SJSA1 (cell line): ENCODE results near the gene LRRC14B. TPM values are rescaled to one million over a fixed set of nuclear protein-coding genes. Genes with fewer than 3 reads are reported as not detected.

Experiments
- DNase-seq, 2 experiments: peaks; one replicate each; pipeline ENCODE4 v3.0.0-alpha.2; 2015 to 2020; ENCODE audit warnings: low spot score in 2 of 2, low read depth in 1 of 2
- H3K27ac ChIP-seq: fragments of 250-450 bp; sonication (Bioruptor Pico); 2 replicates; pipeline ENCODE4 v1.5.1; 2020; ENCODE audit warnings: mild to moderate bottlenecking, moderate library complexity
- H3K27me3 ChIP-seq: fragments of 250-450 bp; sonication (Bioruptor Pico); replicated peaks from 2 replicates; pipeline ENCODE4 v1.5.1; 2020; ENCODE audit warnings: mild to moderate bottlenecking, moderate library complexity
- H3K36me3 ChIP-seq: fragments of 250-450 bp; sonication (Bioruptor Pico); 2 replicates; pipeline ENCODE4 v1.5.1; 2020; ENCODE audit warnings: mild to moderate bottlenecking
- H3K4me1 ChIP-seq: fragments of 250-450 bp; sonication (Bioruptor Pico); replicated peaks from 2 replicates; pipeline ENCODE4 v1.6.1; 2021; ENCODE audit warnings: mild to moderate bottlenecking
- H3K4me3 ChIP-seq: fragments of 250-450 bp; sonication (Bioruptor Pico); 2 replicates; pipeline ENCODE4 v1.5.1; 2020; ENCODE audit warnings: mild to moderate bottlenecking
- H3K9me3 ChIP-seq: fragments of 250-450 bp; sonication (Bioruptor Pico); replicated peaks from 2 replicates; pipeline ENCODE4 v1.5.1; 2020; ENCODE audit warnings: mild to moderate bottlenecking
- total RNA-seq: library from RNA; depleted of rRNA; stranded (reverse); fragments of >200 nt; shearing (Covaris generic); gene quantifications from 2 replicates; pipeline ENCODE4 v1.2.3, GENCODE V29; 2014

The LRRC14B gene
- total RNA-seq, 1 experiment from 2014 or later: not detected

DNA sequence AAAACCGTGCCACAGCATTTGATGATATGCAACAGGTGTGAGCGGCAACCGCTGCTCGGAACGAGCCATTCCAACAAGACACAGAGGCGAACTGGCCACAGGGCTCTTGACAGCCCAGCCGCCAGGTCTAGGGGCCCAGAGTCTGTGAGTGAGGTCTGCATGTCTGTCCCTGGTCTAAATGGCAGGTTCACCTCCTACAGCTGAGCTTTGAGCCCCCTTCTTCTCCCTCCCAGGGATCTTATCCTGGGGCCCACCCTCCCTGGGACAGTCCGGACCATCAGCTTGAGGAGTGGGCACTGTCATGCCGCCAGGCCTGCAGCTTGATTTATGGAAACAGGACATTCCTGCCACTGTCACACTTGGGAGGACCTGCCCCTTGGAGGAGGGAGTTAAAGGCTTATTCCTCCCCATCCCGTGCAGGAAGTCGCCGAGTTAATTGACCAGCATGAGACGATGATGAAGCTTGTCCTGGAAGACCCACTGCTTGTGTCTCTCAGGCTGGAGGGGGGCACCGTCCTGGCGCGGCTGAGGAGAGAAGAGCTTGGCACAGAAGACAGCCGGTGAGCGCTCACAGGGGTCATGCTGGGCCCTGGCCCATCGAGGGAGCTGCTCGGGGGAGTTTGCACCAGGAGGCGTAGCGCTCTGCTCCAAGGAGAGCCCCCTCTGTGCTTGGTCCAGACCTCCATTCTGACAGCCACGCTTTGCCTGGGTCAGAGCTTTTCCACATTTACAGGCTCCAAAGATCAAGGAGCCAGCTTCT, 35.5 kb upstream of the LRRC14B start:
- DNase-seq: no peak
- Histone ChIP-seq H3K4me3 (no peak overlapping the region), H3K4me1 (peaks cover 40% of the 10 kb centered on the region), H3K9me3 (no peaks in the 10 kb centered on the region), H3K27me3 (no peaks in the 10 kb centered on the region), H3K36me3 (no peaks in the 10 kb centered on the region), H3K27ac (no peak overlapping the region)

DNA sequence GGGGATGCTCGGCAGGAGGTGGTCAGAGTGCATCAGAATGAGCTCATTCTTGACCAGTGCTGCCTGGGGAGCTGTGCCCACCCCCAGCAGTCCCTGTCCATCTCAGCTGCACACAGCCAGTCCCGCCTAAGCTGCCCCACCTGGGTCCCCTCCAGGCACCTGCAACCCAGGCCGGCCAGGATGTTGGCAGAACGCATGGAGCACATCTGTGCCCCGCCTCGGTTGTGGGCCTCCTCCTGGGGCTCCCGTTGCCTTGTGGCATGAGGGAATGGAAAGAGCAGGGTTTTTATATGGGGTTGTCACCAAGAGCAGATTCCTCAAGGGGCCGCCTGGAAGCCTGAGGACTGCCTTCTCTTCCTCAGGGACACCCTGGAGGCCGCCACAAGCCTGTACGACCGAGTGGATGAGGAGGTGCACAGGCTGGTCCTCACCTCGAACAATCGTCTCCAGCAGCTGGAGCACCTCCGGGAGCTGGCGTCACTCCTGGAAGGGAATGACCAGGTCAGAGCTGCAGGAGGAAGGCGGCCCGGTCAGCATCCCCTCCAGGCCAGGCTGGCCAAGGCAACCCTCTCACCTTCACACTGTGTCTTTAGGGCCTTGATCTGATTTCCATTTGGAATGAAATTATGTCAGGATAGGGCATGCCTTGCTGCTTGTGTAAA, 34.8 kb upstream of the LRRC14B start:
- H3K9me3 ChIP-seq: no peaks in the 10 kb centered on the region
- no peak overlapping the region for H3K27ac ChIP-seq
- peak in 1 of 2 experiments; percentile 39 for DNase-seq
- H3K4me3 ChIP-seq: no peak overlapping the region
- no peaks in the 10 kb centered on the region for H3K36me3 ChIP-seq
- no peaks in the 10 kb centered on the region for H3K27me3 ChIP-seq
- H3K4me1 ChIP-seq: peaks cover 43% of the 10 kb centered on the region

DNA sequence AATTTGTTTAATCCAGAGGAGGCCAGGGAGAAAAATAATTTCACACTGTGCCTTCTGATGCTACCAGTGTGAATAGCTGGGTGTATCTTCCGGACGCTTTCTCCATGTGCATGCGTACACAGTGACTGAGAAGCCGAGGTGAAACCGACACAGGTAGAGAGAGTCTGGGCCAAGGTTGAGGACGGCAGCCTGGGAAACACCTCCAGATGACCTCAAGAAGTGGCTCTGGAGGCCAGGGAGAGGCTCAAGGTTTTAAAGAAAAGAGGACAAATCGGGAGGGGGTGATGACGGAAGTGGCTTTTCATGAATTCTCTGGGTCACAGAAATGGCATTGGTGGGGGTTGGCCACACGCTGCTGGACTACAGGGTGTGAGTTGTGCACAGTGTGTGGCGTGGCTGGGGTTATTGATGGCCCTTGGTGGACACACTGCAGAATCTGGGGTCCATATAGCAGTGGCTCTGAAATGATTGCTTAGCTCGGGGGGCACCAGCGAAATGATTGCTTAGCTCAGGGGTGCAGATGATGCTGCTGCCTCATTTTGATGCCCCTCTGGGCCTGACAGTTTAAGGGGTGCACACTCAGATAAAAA, 34.1 kb upstream of the LRRC14B start:
- Histone ChIP-seq H3K27me3 (no peaks in the 10 kb centered on the region), H3K4me3 (no peak overlapping the region), H3K4me1 (peaks cover 43% of the 10 kb centered on the region), H3K27ac (no peak overlapping the region), H3K36me3 (no peaks in the 10 kb centered on the region), H3K9me3 (no peaks in the 10 kb centered on the region)
- no peak for DNase-seq

DNA sequence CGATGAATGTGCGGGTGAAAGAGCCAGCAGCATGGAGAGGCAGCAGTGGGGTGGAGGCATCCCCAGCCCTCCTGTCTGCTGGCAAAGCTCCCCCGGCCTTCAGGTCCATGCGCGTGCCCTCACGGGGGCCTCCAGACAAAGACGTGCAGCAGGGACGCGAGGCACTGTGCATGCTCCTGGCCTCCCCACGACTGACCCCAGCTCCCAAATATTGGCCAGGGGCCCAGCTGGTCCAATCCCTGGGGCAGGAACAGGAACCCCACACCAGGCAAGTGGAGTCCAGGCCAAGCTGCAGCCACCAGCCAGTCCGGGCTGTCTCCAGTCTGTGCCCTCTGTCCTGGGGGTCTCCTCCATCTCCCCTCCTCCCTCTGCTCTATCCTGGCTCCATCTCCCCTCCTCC, 33.5 kb upstream of the LRRC14B start:
- DNase-seq: no peak
- Histone ChIP-seq H3K4me3 (no peak overlapping the region), H3K36me3 (no peaks in the 10 kb centered on the region), H3K27ac (no peak overlapping the region), H3K27me3 (no peaks in the 10 kb centered on the region), H3K4me1 (peaks cover 41% of the 10 kb centered on the region), H3K9me3 (no peaks in the 10 kb centered on the region)

DNA sequence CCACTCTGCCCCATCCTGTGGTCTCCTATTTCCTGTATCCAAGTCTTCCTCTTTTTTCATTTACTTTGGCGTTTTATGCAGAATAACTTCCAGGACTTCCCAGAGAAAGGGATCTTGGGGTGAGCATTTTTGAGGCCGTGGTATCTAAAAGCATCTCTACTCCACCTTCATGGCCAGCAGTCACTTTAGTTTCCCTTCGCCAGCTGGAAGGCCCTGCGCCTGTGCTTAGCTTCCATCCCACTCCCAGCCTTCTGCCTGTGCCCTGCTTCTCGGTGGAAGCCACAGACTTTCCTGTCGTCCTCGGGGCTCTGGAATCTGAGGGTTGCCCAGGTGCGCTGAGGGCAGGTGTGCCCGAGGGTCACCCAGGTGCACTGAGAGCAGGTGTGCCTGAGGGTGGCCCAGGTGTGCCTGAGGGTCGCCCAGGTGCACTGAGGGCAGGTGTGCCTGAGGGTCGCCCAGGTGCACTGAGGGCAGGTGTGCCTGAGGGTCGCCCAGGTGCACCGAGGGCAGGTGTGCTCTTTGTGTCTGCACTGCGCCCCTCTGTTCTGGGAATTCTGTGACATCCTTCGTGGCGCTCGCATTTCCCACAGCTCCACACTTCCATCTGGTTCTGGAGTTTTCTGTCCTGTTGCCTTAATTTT, 32.4 kb upstream of the LRRC14B start:
- H3K27ac ChIP-seq: peak overlapping the region; percentile 51; the same call in 1 of the 2 replicates
- no peaks in the 10 kb centered on the region for H3K9me3 ChIP-seq
- H3K4me3 ChIP-seq: no peak overlapping the region
- H3K27me3 ChIP-seq: no peaks in the 10 kb centered on the region
- no peak for DNase-seq
- H3K36me3 ChIP-seq: no peaks in the 10 kb centered on the region
- peaks cover 31% of the 10 kb centered on the region for H3K4me1 ChIP-seq

DNA sequence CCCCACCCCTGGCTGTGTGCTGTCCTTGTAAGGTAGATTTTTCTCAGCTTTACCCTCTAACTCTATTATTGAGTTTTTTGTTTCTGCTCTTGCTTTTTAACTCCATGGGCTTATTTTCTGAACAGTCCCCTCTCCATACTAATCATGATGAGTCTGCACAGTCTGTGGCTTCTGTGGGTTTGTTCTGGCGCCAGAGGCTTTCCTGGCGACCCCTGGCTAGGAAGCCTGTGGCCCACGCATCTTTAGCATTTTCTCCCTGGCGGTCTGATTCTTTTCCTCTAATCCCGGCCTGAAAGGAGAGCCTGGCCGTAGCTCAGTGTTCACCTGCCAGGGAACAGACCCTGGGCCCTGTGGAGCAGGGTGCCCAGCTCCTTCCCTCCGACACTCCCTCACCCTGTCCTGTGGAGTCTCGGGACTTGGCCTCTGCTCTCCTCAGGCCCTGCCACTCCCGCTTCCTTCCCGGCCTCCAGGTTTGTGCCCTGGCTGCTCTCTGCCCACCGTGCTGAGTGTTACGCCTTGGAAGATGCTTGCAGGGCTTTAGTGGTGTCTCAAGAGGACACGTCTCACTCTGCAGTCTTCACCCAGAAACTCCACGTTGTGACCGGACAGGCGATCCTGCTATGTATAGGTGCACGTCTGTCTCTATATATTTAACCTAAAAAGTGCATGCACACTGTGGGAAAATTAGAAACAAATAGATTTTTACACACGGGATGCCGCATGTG, 31.7 kb upstream of the LRRC14B start:
- peak; percentile 72 to 75 for DNase-seq
- Histone ChIP-seq H3K4me3 (no peak overlapping the region), H3K27ac (peak overlapping the region; percentile 51), H3K9me3 (no peaks in the 10 kb centered on the region), H3K4me1 (peaks cover 26% of the 10 kb centered on the region), H3K36me3 (no peaks in the 10 kb centered on the region), H3K27me3 (no peaks in the 10 kb centered on the region)

DNA sequence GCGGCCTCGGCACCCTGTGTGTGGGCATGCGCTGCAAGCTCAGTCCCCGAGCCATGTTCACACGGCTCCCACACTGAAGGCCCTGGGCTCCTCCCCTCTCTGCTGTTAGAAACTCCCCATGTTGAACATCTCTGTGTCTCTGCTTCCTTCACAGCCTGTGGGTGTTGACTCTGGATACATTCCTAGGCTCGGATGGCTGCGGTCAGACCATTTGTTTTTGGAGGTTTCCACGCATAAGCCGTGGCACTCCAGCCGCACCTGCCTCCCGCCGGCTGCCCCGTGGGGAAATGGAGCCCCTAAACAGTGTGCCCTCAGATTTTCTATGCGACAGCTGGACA, 31.2 kb upstream of the LRRC14B start:
- H3K27ac ChIP-seq: peak overlapping the region; percentile 51; the same call in 1 of the 2 replicates
- H3K9me3 ChIP-seq: no peaks in the 10 kb centered on the region
- peak; percentile 48 to 62 for DNase-seq
- no peaks in the 10 kb centered on the region for H3K36me3 ChIP-seq
- H3K27me3 ChIP-seq: no peaks in the 10 kb centered on the region
- no peak overlapping the region for H3K4me3 ChIP-seq
- H3K4me1 ChIP-seq: peaks cover 26% of the 10 kb centered on the region

DNA sequence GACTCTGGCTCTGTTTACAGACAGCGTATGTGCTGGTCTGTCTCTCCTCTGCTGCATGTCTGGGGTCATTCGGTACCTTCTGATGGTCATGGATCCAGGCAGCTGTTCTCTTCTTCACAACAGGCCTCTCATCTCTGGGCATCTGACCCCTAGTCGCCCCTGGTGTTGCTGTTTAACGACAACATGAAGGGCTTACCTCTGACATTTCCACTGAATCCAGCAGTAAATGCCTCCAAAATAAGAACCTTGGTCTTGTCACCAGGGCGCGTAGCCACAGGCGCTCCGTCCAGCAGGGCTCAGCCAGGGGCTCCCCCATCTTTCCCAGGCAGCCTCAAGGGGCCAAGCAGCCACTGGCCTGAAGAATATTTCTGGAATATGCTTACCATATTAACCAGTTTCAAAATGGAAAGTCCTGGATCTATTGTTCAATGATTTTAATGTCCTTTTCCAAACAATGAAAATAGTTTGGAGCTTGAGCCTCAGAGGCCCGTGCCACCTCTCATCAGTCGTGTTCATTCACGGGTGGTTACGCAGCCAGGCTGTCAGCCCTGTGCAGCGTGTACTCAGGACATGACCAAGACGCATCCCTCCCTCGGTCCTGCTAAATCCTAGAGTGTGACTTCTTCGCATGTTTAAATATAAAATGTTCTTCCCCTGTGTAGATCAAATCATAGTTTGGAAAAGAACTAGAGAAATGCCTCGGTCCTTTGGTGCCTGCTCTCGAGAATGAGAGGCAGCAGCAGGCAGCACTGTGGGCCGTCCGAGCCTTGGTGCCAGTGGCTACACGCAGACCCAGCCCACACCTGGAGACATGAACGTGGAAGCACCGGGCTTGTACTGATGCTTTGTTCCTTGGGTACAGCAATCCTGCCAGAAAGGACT, 30.1 kb upstream of the LRRC14B start:
- DNase-seq: no peak
- H3K9me3 ChIP-seq: no peaks in the 10 kb centered on the region
- H3K4me1 ChIP-seq: peaks cover 26% of the 10 kb centered on the region
- no peaks in the 10 kb centered on the region for H3K27me3 ChIP-seq
- H3K4me3 ChIP-seq: no peak overlapping the region
- H3K36me3 ChIP-seq: no peaks in the 10 kb centered on the region
- no peak overlapping the region for H3K27ac ChIP-seq

DNA sequence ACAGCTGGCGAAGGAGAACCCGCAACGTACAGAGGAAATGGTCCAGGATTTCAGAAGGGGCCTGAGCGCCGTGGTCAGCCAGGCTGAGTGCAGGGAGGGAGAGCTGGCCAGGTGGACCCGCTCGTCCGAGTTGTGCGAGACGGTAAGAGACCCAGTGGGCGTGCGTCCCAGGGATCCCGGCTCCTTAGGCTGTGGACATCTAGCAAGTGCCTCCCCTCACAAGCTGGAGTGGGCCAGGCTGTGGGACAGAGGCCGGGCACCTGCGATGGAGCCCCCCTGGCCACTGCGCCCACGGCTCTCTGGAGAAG, 29.5 kb upstream of the LRRC14B start:
- Histone ChIP-seq H3K27ac (no peak overlapping the region), H3K36me3 (no peaks in the 10 kb centered on the region), H3K4me1 (peaks cover 28% of the 10 kb centered on the region), H3K9me3 (no peaks in the 10 kb centered on the region), H3K4me3 (no peak overlapping the region), H3K27me3 (no peaks in the 10 kb centered on the region)
- DNase-seq: no peak

DNA sequence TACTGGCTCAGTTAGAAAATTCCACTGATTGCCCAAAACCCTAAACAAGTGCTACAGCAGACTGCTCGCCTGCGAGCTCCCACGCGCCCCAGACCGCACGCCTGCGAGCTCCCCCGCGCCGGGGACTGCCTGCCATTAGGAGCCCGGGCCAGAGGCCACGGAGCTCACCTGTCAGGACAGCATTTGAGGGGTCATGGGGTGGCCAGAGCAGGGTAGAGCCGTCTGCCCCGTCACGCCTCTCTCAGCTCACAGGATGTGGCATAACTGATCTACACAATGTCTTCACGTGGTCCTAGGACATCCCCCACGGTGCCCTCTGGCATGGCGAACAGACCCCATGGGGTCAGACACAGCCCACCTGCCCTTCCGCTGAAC, 29.1 kb upstream of the LRRC14B start:
- Histone ChIP-seq H3K9me3 (no peaks in the 10 kb centered on the region), H3K36me3 (no peaks in the 10 kb centered on the region), H3K27me3 (no peaks in the 10 kb centered on the region), H3K4me3 (no peak overlapping the region), H3K27ac (no peak overlapping the region), H3K4me1 (peaks cover 30% of the 10 kb centered on the region)
- DNase-seq: no peak

DNA sequence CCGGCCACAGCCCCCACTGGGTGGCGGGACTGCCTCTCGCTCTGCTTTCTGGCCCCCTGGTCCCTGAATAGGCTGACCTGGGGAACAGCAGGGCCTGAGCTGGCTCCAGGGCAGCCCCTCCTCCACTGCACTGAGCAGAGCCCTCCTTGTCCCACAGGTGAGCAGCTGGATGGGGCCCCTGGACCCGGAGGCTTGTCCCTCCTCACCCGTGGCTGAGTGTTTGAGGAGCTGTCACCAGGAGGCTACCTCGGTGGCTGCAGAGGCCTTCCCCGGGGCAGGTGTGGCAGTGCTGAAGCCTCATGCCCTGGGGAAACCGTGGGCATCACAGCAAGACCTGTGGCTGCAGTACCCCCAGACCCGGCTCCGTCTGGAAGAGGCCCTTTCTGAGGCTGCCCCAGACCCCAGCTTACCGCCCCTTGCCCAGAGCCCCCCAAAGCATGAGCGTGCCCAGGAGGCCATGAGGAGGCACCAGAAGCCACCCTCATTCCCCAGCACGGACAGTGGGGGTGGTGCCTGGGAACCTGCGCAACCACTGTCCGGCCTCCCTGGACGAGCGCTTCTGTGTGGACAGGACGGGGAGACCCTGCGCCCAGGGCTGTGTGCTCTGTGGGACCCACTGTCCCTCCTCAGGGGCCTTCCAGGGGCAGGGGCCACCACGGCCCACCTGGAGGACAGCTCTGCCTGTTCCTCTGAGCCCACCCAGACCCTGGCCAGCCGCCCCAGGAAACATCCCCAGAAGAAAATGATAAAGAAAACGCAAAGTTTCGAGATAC, 28.5 kb upstream of the LRRC14B start:
- Histone ChIP-seq H3K4me1 (peaks cover 35% of the 10 kb centered on the region), H3K27me3 (no peaks in the 10 kb centered on the region), H3K27ac (no peak overlapping the region), H3K9me3 (no peaks in the 10 kb centered on the region), H3K4me3 (no peak overlapping the region), H3K36me3 (no peaks in the 10 kb centered on the region)
- DNase-seq: no peak

DNA sequence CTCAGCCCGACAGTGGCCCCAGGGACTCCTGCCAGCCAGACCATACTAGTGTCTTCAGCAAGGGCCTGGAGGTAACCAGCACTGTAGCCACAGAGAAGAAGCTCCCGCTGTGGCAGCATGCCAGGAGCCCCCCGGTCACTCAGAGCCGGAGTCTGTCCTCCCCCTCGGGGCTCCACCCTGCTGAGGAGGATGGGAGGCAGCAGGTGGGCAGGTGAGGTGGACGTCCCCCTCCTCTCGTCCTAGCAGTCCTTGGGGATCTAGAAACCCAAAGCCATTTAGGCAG, 28.0 kb upstream of the LRRC14B start:
- DNase-seq: no peak
- H3K4me3 ChIP-seq: no peak overlapping the region

More for the DNA sequence above, 28.0 kb upstream of the LRRC14B start:
- no peaks in the 10 kb centered on the region for H3K27me3 ChIP-seq
- no peak overlapping the region for H3K27ac ChIP-seq
- peaks cover 40% of the 10 kb centered on the region for H3K4me1 ChIP-seq
- H3K36me3 ChIP-seq: no peaks in the 10 kb centered on the region
- H3K9me3 ChIP-seq: no peaks in the 10 kb centered on the region
